HG02763 (cell line): Measurements from ENCODE around the gene ENC1.

ENCODE experiments used
- ATAC-seq: cut with Tn5 transposase; IDR thresholded peaks from one replicate; pipeline ENCODE4 v1.9.1; 2021; ENCODE audit warnings: mild to moderate bottlenecking, moderate library complexity; ENCODE audit not compliant: unreplicated experiment

Gene ENC1

GRCh38 chr5:74632947-74633356 is 7.6 kb downstream of the ENC1 start:
- no peak for ATAC-seq

GRCh38 chr5:74631081-74631953 is 9.2 kb downstream of the ENC1 start:
- ATAC-seq: peak; percentile 96

- ATAC-seq: no peak
These were observed 10.0 kb downstream of the ENC1 start for GRCh38 chr5:74630453-74631066.

- no peak for ATAC-seq
These were observed 11.2 kb downstream of the ENC1 start for GRCh38 chr5:74629326-74629725.

GRCh38 chr5:74628359-74628758 is 12.2 kb downstream of the ENC1 start:
- ATAC-seq: no peak

GRCh38 chr5:74627646-74628279 is 12.8 kb downstream of the ENC1 start:
- no peak for ATAC-seq

GRCh38 chr5:74626386-74627222 is 13.9 kb downstream of the ENC1 start:
- ATAC-seq: no peak

GRCh38 chr5:74625742-74626241 is 14.7 kb downstream of the ENC1 start:
- no peak for ATAC-seq

- ATAC-seq: no peak
These were observed 15.5 kb downstream of the ENC1 start for GRCh38 chr5:74624931-74625505.

GRCh38 chr5:74624501-74624900 is 16.0 kb downstream of the ENC1 start:
- no peak for ATAC-seq

GRCh38 chr5:74623748-74624408 is 16.6 kb downstream of the ENC1 start:
- ATAC-seq: no peak

- ATAC-seq: no peak
These were observed 17.4 kb downstream of the ENC1 start for GRCh38 chr5:74623006-74623611.

GRCh38 chr5:74622122-74622521 is 18.4 kb downstream of the ENC1 start:
- no peak for ATAC-seq

- ATAC-seq: no peak
These were observed 19.0 kb downstream of the ENC1 start for GRCh38 chr5:74621492-74621891.

- no peak for ATAC-seq
These were observed 21.2 kb downstream of the ENC1 start for GRCh38 chr5:74619308-74619707.

GRCh38 chr5:74618106-74618505 is 22.4 kb downstream of the ENC1 start:
- no peak for ATAC-seq

- ATAC-seq: no peak
These were observed 23.3 kb downstream of the ENC1 start for GRCh38 chr5:74617202-74617601.

- ATAC-seq: no peak
These were observed 24.0 kb downstream of the ENC1 start for GRCh38 chr5:74616236-74617146.
